Measurements from ENCODE around the gene RPS15.

GRCh38 chr19:1410789-1411188 is 27.4 kb upstream of the RPS15 start:
- TF ChIP-seq EGR1 (IDR thresholded peaks at IDR 0.05; ENCODE audit: low read depth in 2 of 2) (no peak), JUND (IDR thresholded peaks at IDR 0.05) (no peak)
